ENCODE data around the gene TDRD10.

DNA sequence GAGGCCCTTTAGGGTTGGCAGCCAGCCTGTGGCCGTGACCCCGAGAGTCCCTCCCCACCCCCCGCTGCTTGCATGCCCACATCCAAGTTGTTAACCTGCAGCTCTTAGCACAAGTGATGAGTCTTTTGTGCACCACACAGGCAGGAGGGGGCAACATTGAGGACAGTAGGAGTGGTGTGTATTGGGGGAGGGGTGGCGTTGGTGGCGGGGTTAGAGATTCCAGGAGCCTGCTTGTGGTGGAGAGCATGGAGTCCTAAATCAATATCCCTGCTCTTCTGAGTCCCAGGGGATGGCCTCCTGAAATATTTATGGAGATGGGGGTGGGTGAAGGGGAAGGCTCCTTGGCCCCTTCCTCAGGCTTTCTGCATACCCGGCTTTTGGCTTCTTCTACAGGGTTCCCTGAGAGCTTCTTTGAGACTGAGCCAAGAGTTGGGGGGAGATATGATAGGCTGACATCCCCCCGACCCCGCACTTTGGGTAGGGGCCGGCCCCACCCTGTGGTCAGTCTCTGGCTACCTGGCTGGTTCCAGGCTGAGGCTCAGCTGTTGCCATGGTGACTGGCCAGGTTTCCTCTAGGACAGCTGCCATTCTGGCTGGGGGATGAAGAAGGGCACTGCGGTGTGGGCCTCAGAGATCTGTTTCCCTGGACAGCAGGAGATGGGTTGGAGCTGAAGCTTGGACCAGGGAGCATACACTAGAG is 70.6 kb downstream of the TDRD10 start:
- TF ChIP-seq CTCF (IDR thresholded peaks at IDR 0.05) = no peak
- no peak for TF ChIP-seq EZH2 (IDR thresholded peaks at IDR 0.05; ENCODE audit: borderline replicate concordance, insufficient read depth, low read depth, low read length, poor library complexity, severe bottlenecking)

Measured in B cell (primary cell).